Limb (tissue), 2 donors: ENCODE measurements around the gene HOXB13.
"Not testable (repeated sequence)": the region's sequence is repeated elsewhere in the genome, so short reads cannot be mapped to it uniquely, and the experiment has no call there.

Experiments used
- DNase-seq, 2 donors: peaks; one replicate each; pipeline ENCODE4 v3.0.0-alpha.2; 2016; ENCODE audit errors: extremely low spot score in 2 of 2

HOXB13 gene

DNA sequence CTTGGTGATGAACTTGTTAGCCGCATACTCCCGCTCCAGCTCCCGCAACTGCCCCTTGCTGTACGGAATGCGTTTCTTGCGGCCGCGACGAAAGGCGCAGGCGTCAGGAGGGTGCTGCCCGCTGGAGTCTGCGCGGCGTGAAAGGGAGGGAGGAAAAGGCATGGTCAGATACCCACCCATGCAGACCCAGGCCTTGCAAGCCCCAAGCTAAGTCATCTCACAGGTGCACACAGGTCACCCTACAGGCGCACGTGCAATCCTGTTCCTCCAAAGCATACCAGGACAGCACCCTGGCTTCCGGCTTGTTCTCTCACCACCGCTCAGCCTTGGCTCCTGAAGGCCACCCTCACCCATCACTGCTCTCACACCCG lies 1.6 kb downstream of the HOXB13 start:
- DNase-seq: no peak

DNA sequence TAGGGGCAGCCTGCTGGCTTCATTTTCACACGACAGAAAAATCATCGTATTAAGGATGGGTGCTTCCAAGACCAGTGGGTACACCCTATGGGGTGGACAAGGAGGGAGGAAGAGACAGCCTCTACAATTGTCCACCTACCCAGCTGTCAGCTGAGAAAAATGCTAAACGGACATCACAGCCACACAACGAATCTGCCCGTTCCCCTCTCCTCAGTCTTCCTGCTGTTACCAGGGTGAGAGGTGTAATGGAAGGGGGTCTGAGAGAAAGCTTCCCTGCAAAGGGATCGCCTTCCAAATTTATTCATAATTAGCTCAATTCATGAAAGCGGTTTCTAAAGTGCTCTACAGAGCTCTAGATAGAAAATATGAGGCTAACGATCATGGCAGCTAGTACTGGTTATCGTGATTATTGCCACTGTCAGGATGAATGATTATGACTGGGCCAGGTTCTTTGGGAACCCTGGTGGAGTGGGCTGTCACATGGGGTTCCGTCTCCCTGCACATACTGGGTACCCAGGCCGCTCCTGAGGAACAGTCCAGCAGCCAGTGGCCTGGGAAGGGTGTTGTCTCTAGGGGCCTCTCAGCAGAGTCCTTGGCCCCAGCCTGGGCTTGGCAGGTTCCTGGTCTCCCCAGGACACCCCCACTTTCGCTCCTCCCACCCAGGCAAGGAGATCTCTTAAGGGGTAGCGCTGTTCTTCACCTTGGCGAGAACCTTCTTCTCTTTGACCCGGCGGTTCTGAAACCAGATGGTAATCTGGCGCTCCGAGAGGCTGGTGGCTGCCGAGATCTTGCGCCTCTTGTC lies 2.2 kb downstream of the HOXB13 start:
- no peak for DNase-seq

DNA sequence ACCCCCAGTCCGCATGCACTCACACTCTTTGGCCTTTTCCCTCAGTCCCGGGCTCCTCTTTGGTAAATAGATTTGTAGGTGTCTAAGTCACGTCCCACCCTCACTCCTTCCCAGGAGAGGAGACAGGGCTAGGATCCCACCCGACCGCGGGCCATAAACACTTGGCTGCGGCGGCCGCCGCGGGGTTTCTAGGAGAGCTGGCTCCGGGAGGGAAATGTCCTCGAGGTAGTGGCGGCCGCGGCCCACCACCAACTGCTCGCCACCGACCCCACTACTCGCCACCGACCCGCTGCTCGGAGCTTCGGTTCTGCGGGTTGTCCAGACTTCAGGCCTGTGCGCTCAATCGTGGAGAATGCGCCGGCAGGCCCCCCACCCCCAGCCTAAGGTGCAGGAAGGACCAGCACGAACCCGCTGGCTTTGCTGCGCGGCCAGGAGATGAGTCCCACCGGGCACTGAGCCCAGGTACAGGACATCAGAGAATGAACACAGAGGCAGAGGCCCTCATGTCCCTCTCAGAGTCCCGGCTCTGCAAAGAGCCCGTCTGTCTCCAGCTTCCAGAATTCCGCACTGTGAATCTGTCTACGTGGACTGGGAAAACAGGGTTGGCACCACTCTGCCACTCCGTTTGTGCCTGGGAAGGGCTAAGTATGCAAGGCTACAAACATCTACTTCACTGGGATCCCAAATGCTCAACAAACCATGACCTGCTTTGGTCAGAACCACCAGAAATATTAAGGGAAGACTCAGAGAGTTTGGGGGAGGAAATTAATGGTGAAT lies 3.1 kb downstream of the HOXB13 start:
- DNase-seq: peak in 1 of 2 donors; percentile 38

DNA sequence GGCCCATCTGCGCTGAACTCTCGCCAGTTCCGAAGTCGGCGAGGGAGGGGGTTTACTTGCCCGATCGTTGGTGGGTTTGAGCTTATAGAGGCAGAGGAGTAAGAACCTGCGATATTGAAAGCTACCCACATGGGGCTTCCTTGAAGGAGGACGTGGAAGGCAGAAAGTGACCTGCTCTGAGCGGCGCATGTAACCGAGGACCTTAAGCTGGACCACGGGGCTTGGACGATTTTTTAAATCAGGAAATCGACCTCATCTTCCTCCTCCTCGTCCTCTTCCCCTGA lies 3.6 kb downstream of the HOXB13 start:
- no peak for DNase-seq

DNA sequence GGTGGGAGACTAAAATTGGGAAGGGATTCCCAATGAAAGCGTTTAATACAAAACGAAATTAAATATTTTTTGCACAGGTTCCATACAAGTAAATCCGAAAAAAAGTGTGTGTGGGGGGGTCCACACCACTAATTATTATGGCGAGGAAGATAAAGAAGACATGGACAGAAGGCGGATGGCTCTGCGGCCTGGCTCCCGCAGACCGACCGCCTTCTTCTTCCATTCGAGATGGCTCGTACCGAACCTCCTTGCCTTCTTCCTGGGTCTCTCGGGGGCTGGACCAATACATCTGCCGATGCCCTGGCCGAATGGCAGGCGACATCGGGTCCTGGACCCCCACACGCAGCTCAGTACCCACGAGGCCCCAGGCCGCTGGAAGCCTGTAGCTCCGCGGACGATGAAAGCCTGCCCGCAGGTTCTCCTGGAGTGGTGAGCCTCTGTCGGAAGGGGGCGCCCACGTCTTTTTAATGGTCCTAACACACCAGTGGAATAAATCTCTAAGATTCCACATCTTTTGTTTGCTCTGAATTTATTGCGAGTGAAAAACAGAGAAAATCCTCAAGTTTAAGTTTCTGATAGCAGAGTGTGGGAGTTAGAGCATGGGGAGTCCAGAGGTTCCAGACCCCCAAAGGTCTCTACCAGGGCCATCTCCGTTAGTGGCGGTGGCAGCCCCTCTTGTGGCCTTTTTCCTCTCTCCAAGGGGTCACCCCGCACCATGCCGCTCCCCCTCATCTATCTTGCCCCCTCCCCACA lies 4.1 kb downstream of the HOXB13 start:
- peak; percentile 84 to 92 for DNase-seq

GRCh38 chr17:48723423-48724250 lies 4.9 kb downstream of the HOXB13 start:
- DNase-seq: peak in 1 of 2 donors; percentile 58

DNA sequence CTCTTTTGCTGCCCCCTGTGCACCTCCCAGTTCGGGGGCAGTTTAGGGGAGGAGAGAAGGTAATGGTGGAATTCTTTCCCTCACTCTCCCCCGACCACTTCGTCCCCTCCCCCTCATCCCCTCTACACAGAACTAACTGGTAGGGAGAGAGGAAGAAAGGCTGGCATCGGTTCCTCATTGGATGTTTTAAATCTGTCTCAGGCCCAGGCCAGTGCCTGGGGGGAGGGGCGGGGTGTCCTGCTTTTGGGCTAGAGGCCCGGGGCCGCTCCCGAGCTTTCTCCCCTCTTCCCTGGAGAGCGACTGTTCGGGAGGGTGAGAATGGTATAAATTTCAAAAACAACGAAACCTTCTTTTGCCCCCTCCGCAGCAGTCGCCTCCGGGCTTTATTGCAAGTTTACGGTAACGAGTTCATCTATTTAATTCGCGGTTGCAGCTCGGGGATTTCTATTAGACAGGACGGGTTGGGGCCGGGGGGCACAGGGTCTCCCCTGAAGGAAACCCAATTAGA lies 5.6 kb downstream of the HOXB13 start, which contains the start of gene PRAC2:
PRAC2 (plus strand) TSS at position 271 of the 508 bp plus-strand sequence. CDS start 1,226 bp downstream, outside the sequence.
- peak in 1 of 2 donors; percentile 56 for DNase-seq

DNA sequence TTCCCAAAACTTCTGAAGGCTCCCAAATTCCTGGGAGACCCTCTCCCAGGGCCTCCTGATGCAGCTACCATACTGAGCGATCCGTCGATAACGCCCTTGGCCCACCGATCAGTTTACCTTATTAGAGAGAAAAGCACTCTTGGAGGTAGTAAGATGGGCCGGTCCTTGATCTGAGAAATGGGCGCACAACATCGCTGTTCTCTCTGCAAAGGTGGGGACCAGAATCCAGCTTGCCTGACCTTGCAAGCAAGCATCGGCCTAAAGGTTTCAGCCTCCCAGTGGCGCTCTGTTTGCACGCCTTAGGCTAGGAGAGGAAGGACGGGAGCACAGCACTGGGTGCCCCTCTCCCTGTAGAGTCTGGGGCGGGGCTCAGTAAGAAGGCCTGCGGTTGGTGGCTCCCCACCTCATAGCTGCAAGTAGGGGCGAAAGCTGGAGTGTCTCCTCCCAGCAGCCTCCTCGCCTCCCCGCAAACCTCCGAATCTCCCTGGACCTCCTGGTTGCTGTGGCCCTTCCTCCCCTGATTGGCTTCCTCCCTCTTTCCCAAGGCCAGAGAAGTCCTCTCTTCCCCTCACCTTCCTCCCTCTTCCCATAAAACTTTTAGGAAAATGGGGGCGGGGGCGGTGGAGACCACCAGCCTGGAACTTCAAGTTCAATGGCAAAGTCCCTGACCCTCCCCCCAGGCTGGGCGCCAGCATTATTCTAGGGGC lies 6.2 kb downstream of the HOXB13 start, which contains the start of gene PRAC1:
PRAC1 (minus strand) TSS at position 318 of the 707 bp plus-strand sequence; CDS start at position 192, 126 bp downstream.
- DNase-seq: peak in 1 of 2 donors; percentile 44

GRCh38 chr17:48721009-48721402 lies 7.5 kb downstream of the HOXB13 start:
- no peak for DNase-seq

DNA sequence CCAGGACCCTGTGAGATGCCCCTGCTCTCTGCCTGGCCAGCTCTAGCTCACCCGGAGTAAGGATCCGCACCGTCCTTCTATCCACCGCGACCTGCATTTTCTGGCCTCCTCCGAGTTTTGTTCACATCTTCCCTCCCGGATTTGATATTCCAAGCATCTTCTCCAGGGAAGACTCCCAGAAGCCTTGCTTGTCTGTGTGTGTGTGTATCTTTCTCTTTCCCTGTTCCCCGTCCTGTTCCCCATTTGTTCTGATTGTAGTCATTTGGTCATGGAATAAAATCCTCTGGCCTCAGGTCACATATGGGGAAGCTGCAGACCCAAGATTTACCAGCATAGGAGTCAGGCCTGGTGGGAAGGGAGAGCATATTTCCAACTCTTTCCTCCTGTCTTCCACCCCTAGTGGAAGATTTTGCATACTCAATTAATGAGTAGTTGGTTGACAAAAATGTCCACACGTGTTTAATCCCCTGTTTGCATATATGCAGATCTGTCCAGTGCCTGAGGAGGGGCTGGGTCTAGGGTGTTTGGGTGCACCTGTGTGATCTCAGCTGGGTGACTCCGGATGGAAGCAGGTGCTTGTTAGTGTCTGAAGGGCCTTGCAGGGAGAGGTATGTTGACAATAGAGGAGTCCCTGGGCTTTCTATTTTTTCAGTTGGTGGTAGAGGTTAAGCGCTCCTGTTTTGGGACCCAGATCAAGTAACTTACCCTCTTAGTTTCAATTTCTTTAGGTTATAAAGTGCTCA lies 8.1 kb downstream of the HOXB13 start:
- no peak for DNase-seq

GRCh38 chr17:48719642-48720265 lies 8.8 kb downstream of the HOXB13 start:
- DNase-seq: peak in 1 of 2 donors; percentile 67

DNA sequence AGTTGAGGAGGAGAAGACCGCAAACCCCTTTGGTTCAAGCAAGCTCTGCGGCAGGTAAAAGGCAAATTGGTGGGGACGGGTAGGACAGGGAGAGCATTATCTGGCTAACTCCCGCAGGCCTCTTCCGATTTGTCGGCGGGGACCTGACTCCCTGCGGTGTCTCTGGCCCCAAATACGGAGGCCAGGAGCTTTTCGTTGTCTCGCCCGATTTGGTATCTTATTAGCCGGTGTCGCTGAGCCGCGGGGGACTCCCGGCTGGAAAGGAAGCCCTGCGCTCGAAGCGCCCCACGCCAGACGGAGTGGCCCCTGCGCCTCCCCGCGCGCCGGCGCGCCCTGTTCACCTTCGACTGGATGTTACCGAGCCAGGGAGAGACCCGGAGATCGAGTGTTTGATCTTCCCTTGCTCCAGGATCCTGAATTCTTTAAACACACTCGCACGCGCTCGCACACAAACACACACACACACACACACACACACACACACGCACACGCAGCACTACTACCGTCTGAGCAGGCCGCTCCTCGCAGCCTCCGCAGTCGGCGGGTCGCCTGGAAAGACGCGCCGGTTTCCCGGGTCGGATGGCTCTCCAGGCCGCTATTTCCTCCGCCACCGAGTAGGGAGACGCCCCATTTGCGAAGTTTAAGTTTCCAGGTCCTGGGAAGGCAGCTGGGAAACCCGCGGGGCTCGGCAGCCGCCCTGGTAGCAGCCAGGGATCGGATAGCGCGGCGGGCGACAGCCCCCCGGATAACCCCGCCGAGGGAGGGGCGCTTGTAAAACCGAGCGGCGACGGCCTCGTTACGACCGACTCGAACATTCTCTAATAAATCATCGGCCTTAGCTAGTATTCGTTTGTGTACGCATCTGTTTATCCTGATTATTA lies 9.5 kb downstream of the HOXB13 start:
- DNase-seq: peak in 1 of 2 donors; percentile 78

- DNase-seq: peak in 1 of 2 donors; percentile 71
Measured at GRCh38 chr17:48718227-48718760, 10.3 kb downstream of the HOXB13 start.

DNA sequence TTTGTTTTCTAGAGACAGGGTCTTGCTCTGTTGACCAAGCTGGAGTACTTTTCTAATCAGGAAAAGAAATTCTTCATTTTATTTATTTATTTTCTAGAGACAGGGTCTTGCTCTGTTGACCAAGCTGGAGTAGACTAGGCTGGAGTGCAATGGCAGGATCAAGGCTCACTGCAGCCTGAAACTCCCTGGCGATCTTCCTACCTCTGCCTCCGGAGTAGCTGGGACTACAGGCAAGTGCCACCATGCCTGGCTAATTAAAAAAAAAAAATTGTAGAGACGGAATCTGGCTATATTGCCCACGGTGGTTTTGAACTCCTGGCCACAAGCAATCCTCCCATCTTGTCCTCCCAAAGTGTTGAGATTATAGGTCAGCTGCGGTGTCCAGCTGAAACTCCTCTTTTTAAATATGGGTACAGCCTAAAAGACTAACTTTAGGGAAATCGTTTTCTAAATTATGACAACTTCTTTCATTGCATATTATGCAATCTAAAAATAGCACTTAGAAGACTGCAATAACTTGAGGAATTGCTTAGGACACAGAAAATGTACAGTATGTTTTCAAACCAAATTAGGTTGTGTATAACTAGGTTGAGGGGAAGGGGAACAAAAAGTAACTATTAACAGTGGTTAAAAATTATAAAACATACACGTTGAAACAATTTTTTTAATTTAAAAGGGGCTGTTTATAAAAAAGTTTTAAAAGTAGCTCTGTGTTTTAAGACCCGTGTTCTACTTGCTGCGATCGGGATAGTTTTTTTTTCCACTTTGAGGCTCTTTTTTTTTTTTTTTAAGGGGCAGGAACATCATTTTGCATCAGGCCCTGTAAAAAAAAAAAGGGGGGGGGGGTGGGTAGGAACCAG lies 11.0 kb downstream of the HOXB13 start:
- no peak for DNase-seq

DNA sequence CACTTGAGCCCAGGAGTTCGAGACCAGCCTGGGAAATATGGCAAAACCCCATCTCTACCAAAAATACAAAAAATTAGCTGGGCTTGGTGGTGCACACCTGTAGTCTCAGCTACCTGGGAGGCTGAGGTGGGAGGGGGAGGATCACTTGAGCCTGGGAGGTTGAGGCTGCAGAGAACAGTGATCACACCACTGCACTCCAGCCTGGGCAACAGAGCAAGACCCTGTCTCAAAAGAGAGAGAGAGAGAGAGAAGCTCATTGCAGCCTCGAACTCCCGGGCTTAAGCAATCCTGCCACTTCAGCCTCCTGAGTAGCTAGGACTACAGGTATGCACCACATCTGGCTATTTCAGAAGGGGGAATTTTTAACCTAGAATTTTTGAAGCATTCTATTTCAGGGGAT lies 12.0 kb downstream of the HOXB13 start:
- not testable (repeated sequence) for DNase-seq

DNA sequence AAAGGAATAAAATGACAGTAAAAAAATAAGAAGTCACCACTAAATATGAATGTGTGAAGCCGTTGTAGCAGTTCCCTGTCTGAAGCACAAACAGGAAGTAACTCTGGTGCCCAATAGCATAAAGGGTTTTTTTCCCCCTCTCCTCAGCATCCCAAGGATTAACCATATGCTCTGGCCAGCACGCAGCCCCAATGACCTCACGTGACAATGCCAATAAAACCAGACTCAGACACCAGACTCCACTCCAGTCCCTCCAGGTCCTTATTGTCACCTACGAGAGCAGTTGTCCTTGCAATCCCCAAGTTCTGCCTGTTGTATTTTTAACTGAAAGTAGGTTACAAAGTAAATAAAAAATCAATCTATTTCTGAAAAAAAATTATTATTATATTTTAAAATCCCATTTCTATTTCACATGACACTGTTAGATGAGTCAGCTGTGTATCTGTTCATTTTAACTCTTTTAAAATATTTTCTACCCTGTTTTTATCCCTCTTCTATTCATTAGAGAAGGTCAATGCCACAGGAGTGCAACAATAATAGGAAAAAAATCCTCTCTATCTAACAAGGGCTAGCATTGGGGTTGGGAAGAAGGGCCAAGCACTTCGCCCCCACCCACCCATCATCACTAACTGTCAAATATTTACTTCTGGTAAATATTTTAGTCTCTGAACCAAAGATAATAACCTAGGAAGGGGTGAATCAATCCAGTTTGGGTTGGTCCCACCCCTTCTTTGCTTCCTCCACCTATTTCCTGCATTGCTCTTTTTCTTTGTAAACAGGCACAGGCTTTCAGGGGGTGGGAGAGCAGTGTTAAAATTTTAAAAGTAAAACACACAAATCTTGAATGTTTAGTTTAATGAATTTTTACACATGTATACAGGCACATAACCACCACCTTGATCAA lies 12.8 kb downstream of the HOXB13 start:
- no peak for DNase-seq
